H1 (cell line): ENCODE data around the gene IL18RAP. TPM values are rescaled to one million over a fixed set of nuclear protein-coding genes. Genes with fewer than 3 reads are reported as not detected.

Source experiments
- polyA plus RNA-seq, 7 experiments: library from polyadenylated mRNA; depleted of rRNA in 3 of 7; stranded (reverse) in 5 of 7; unstranded in 2 of 7; fragments of >200 nt in 5 of 7; fragments of 200-250 nt in 2 of 7; gene quantifications; 1 replicate in 5 of 7; 2 replicates in 1 of 7; 4 replicates in 1 of 7; pipeline versions ENCODE4 v1.2.1 to v1.2.3, GENCODE V29; 2011 to 2013; ENCODE audit warnings: missing spikeins in 2 of 7, mixed read lengths in 2 of 7
- total RNA-seq: library from RNA; stranded (reverse); fragmentation: NEBNext Ultra II Directional; extraction: Animal tissue kit (Norgen Biotek cat#: 25700); gene quantifications from 2 replicates; pipeline ENCODE4 v1.2.1, GENCODE V29; 2021
- TF ChIP-seq, protein P1 (sequence below): IDR thresholded peaks from 2 replicates; pipeline ENCODE4 v1.6.1; 2012; ENCODE audit warnings: low read length, inconsistent platforms

Gene IL18RAP
- total and polyA plus RNA-seq, 2 of the 8 experiments (the other 6 are each of a cell fraction or from before 2014, with no cell fraction given): not detected

DNA sequence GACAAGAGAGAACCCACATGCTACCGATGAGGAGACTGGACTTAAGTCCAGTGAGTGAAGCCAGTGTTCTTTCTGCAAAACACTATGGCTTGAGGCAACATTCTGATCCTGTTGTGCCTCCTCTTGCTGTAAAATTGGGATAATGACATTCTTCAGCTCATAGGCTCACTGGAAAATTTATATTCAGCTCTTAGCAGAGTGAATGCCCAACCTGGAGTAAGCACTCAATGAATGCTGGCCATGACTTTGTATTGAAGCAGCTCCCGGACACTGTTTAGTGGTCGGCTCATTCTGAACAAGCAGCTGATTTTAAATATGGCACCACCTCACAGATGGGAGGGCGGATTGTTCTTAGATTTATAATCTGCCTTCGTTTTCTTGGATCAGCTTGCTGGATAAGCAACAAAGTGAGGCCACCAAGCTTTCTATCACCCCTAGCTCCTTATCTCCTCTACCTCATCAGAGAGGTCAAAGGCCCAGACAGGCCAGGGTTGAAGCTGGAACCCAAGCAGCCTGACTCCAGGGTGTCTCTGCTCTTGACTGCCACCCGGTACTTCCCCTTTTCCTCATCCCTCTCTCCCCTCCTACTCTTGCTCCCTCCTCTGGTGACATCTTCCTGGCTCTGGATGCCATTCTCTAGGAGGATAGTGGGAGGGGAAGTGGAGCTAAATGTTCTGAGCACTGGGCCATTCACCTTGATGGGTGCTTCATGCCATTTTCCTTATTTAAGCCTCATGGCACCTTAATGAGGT, 61.5 kb downstream of the IL18RAP start (continued):
- TF ChIP-seq, protein P1, sequence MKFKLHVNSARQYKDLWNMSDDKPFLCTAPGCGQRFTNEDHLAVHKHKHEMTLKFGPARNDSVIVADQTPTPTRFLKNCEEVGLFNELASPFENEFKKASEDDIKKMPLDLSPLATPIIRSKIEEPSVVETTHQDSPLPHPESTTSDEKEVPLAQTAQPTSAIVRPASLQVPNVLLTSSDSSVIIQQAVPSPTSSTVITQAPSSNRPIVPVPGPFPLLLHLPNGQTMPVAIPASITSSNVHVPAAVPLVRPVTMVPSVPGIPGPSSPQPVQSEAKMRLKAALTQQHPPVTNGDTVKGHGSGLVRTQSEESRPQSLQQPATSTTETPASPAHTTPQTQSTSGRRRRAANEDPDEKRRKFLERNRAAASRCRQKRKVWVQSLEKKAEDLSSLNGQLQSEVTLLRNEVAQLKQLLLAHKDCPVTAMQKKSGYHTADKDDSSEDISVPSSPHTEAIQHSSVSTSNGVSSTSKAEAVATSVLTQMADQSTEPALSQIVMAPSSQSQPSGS: no peak
